ENCODE results near the gene CYP46A1. TPM values are rescaled to one million over a fixed set of nuclear protein-coding genes. Genes with fewer than 3 reads are reported as not detected.
A peak's percentile ranks its signal among the peaks of the same experiment; 100 is the strongest.

CYP46A1 gene
- total and polyA plus RNA-seq, 2 experiments from 2014 or later = 0.22 to 0.29 TPM

DNA sequence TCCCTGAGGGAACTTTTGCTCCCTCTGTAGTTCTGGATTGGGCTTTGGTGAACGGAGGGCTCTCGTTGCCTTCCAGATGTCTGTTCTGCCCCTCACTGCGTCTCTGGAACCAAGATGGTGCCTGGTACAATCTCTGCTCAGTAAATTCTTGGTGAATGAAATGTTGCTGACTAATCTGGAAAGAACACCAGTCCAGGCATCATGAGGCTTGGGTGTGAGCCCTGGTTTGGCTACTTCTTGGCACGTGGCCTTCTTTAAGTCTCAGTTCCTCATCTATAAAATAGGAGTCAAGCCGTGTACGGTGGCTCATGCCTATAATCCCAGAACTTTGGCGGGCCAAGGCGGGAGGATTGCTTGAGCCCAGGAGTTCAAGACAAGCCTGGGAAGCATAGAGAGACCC lies 34.9 kb upstream of the CYP46A1 start:
- in situ Hi-C loops (cut with MboI) = no loop called here

DNA sequence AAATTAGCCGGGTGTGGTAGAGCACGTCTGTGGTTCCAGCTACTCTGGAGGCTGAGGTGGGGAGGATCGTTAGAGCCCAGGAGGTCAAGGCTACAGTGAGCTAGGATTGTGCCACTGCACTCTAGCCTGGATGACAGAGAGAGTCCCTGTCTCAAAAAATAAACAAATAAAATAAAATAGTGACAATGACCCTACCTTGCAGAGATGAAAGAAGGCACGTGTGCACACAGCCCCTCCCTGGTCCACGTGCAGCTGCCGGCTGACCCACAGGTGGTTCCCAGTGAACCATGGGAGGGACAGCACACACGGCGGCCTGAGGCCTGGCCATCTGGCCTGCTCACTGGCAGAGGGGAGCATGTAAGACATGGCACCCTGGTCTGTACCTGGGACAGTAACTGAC lies 34.5 kb upstream of the CYP46A1 start:
- Histone ChIP-seq H3K4me3 (no peak overlapping the region), H3K9me2 (ENCODE audit: insufficient read depth) (no peaks in the 10 kb centered on the region), H3K27me3 (replicated peaks; ENCODE audit: insufficient read depth) (no peaks in the 10 kb centered on the region), H3F3A (ENCODE audit: insufficient read depth) (no peaks in the 10 kb centered on the region), H4K20me1 (ENCODE audit: insufficient read depth) (no peaks in the 10 kb centered on the region), H3K4me2 (ENCODE audit: unreplicated experiment) (no peak overlapping the region), H3K4me1 (ENCODE audit: insufficient read depth) (peaks cover 5% of the 10 kb centered on the region), H3K9me3 (ENCODE audit: low read depth) (no peaks in the 10 kb centered on the region), H3K36me3 (ENCODE audit: low read depth) (no peaks in the 10 kb centered on the region), H2AFZ (no peak overlapping the region), H3K9ac (no peak overlapping the region), H3K27ac (no peak overlapping the region), H3K79me2 (ENCODE audit: insufficient read depth) (no peaks in the 10 kb centered on the region)
- DNase-seq = no peak
- in situ Hi-C loops (cut with MboI) = no loop called here
- TF ChIP-seq EZH2 (IDR thresholded peaks at IDR 0.05; ENCODE audit: insufficient read depth, poor library complexity, severe bottlenecking) (no peak), EZH2phosphoT487 (IDR thresholded peaks at IDR 0.05; ENCODE audit: insufficient read depth, low read depth) (no peak)
- 80 to 81% methylated on average over 8 of the region's 8 CpGs for WGBS, 2 experiments (ENCODE audit: low coverage in 1 of 2, low lambda C conversion rate in 2 of 2, missing lambda C conversion rate in 2 of 2)

More for the DNA sequence above, 34.9 kb upstream of the CYP46A1 start:
- Histone ChIP-seq H3K36me3 (ENCODE audit: low read depth) (no peaks in the 10 kb centered on the region), H2AFZ (no peak overlapping the region), H4K20me1 (ENCODE audit: insufficient read depth) (no peaks in the 10 kb centered on the region), H3K9ac (no peak overlapping the region), H3K27ac (no peak overlapping the region), H3K4me2 (ENCODE audit: unreplicated experiment) (no peak overlapping the region), H3K9me3 (ENCODE audit: low read depth) (no peaks in the 10 kb centered on the region), H3F3A (ENCODE audit: insufficient read depth) (no peaks in the 10 kb centered on the region), H3K9me2 (ENCODE audit: insufficient read depth) (no peaks in the 10 kb centered on the region), H3K27me3 (replicated peaks; ENCODE audit: insufficient read depth) (no peaks in the 10 kb centered on the region), H3K4me3 (no peak overlapping the region), H3K4me1 (ENCODE audit: insufficient read depth) (peaks cover 5% of the 10 kb centered on the region), H3K79me2 (ENCODE audit: insufficient read depth) (no peaks in the 10 kb centered on the region)
- 66 to 69% methylated on average over 8 of the region's 8 CpGs for WGBS, 2 experiments (ENCODE audit: low coverage in 1 of 2, low lambda C conversion rate in 2 of 2, missing lambda C conversion rate in 2 of 2)
- TF ChIP-seq EZH2 (IDR thresholded peaks at IDR 0.05; ENCODE audit: insufficient read depth, poor library complexity, severe bottlenecking) = no peak
- TF ChIP-seq EZH2phosphoT487 (IDR thresholded peaks at IDR 0.05; ENCODE audit: insufficient read depth, low read depth) = no peak
- peak; percentile 73 for DNase-seq

DNA sequence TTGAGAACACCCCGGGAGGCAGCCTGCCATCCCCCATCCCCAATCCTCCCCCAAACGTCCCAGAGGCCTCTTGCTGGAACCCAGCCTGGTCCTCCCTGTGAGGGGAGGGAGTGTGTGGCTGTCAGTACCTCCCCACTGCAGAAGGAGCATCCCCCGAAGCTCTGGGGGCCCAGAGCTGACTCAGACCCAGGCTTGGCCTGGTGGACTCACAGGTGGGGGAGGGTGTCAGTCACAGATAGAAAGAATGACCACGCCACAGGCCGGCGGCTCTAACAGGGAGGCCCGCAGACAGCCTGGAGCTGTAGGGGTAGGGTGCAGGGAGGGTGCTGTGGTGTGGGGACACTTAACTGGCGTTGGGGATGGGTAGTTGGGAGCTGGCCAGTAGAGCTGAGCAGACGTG lies 33.9 kb upstream of the CYP46A1 start:
- Histone ChIP-seq H3K4me1 (ENCODE audit: insufficient read depth) (peaks cover 5% of the 10 kb centered on the region), H3F3A (ENCODE audit: insufficient read depth) (no peaks in the 10 kb centered on the region; the same call in 1 of the 2 replicates), H3K27ac (no peak overlapping the region), H2AFZ (no peak overlapping the region), H3K4me3 (no peak overlapping the region), H3K27me3 (replicated peaks; ENCODE audit: insufficient read depth) (no peaks in the 10 kb centered on the region), H4K20me1 (ENCODE audit: insufficient read depth) (no peaks in the 10 kb centered on the region), H3K79me2 (ENCODE audit: insufficient read depth) (no peaks in the 10 kb centered on the region), H3K9ac (no peak overlapping the region), H3K9me2 (ENCODE audit: insufficient read depth) (no peaks in the 10 kb centered on the region), H3K36me3 (ENCODE audit: low read depth) (no peaks in the 10 kb centered on the region), H3K9me3 (ENCODE audit: low read depth) (no peaks in the 10 kb centered on the region), H3K4me2 (ENCODE audit: unreplicated experiment) (no peak overlapping the region)
- no peak for DNase-seq
- 80% methylated on average over 9 of the region's 9 CpGs for WGBS, 2 experiments (ENCODE audit: low coverage in 1 of 2, low lambda C conversion rate in 2 of 2, missing lambda C conversion rate in 2 of 2)
- in situ Hi-C loops (cut with MboI) = no loop called here
- TF ChIP-seq EZH2phosphoT487 (IDR thresholded peaks at IDR 0.05; ENCODE audit: insufficient read depth, low read depth) (no peak), EZH2 (IDR thresholded peaks at IDR 0.05; ENCODE audit: insufficient read depth, poor library complexity, severe bottlenecking) (no peak)

DNA sequence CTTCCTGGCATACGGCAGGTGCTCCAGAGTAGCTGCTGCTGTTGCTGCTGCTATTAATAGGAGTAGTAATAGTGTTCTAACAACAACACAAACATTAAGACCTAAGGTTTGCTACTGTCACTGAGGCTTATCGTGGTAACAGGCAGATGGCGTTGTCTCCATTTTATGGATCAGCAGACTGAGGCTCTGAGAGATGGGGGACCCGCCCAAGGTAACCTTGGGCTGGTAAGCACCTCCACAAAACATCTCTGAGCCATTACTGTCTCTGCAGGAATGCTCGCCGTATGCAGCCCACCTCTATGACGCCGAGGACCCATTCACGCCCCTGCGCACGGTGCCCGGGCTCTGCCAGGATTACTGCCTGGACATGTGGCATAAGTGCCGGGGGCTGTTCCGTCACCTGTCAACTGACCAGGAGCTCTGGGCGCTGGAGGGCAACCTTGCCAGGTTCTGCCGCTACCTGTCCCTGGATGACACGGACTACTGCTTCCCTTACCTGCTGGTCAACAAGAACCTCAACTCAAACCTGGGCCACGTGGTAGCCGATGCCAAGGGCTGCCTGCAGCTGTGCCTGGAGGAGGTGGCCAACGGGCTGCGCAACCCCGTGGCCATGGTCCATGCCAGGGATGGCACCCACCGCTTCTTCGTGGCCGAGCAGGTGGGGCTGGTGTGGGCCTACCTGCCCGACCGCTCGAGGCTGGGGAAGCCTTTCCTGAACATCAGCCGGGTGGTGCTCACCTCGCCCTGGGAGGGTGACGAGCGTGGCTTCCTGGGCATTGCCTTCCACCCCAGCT lies 31.9 kb upstream of the CYP46A1 start:
- peaks cover 9% of the 10 kb centered on the region for H3K4me1 ChIP-seq (ENCODE audit: insufficient read depth)
- in situ Hi-C loops (cut with MboI) = no loop called here
- H3K9ac ChIP-seq = no peak overlapping the region
- no peaks in the 10 kb centered on the region for H3K9me3 ChIP-seq (ENCODE audit: low read depth)
- no peak overlapping the region for H3K4me3 ChIP-seq
- H3K4me2 ChIP-seq (ENCODE audit: unreplicated experiment) = no peak overlapping the region
- no peak for TF ChIP-seq EZH2 (IDR thresholded peaks at IDR 0.05; ENCODE audit: insufficient read depth, poor library complexity, severe bottlenecking)
- TF ChIP-seq EZH2phosphoT487 (IDR thresholded peaks at IDR 0.05; ENCODE audit: insufficient read depth, low read depth) = no peak
- no peaks in the 10 kb centered on the region for H3K36me3 ChIP-seq (ENCODE audit: low read depth)
- H3K9me2 ChIP-seq (ENCODE audit: insufficient read depth) = no peaks in the 10 kb centered on the region
- no peaks in the 10 kb centered on the region; the same call in 1 of the 2 replicates for H3F3A ChIP-seq (ENCODE audit: insufficient read depth)
- H3K27ac ChIP-seq = no peak overlapping the region
- no peaks in the 10 kb centered on the region for H3K27me3 ChIP-seq (replicated peaks; ENCODE audit: insufficient read depth)
- no peaks in the 10 kb centered on the region for H4K20me1 ChIP-seq (ENCODE audit: insufficient read depth)
- WGBS, 2 experiments (ENCODE audit: low coverage in 1 of 2, low lambda C conversion rate in 2 of 2, missing lambda C conversion rate in 2 of 2) = 87 to 92% methylated on average over 32 of the region's 32 CpGs
- H2AFZ ChIP-seq = no peak overlapping the region
- DNase-seq = no peak
- H3K79me2 ChIP-seq (ENCODE audit: insufficient read depth) = no peaks in the 10 kb centered on the region

All from GM23248 (cell line).